HG02870 (cell line): Measurements from ENCODE around the gene PIP5K1B.

ENCODE experiments used
- ATAC-seq: cut with Tn5 transposase; IDR thresholded peaks from one replicate; pipeline ENCODE4 v1.9.1; 2021; ENCODE audit warnings: mild to moderate bottlenecking, moderate library complexity; ENCODE audit not compliant: unreplicated experiment

The PIP5K1B gene

DNA sequence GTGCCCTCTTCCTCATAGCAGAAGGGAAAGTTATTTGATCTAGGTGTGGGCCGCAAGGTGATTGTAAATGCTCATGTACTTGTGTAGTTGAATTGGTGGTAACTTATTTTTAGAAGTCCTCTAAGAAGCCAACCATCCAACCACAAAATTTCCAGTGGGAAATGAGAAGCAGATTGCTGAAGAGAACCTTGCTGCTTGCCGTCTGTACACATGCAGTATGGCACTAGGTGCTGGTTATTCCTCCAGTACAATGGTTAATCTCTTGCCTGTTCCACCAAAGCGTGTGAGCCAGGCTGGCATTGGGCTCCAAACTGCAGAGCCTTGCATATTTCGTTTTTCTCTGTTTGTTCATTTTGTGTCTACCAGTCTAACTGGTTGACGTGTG, 28.0 kb downstream of the PIP5K1B start:
- no peak for ATAC-seq

DNA sequence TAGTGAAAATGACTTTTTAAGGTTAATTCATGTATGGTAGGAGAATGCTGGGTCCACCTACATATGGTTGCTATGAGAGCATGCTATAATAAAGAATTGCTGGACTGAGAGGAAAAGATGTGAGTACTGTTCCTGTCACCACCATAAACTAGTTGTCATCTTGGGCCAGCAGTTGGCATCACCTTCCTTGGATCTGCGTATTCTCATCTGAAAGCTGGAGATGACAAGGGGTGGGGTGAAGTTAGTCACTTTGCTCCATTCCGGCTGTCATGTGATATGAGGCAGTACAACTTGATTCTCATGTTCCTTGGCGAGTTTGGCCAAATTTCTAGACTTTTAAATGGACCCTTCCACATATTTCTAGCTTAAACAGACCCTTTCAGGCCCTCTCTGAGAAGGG, 33.3 kb downstream of the PIP5K1B start:
- ATAC-seq, result no peak

- ATAC-seq, result no peak
Observed at GRCh38 chr9:68739621-68740174, 34.7 kb downstream of the PIP5K1B start.

DNA sequence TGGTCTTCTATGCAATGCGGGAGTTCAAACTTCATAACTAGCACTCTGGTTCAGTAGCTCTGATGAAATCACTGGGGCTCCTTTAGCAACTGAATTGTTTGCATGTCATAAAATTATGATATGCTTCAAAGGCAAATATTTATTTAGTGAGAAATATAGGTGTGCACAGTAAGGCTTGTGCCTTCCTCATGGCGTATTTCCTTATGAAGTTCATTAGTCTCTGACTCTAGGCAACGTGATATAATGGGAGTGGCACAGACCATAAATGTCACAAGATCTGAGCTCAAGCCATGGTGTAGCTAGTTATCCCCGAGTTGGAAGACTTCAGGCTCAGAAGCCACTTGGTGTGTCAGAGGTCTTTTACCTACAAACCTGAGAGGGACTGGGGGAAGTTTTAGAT, 35.5 kb downstream of the PIP5K1B start:
- ATAC-seq, result no peak

DNA sequence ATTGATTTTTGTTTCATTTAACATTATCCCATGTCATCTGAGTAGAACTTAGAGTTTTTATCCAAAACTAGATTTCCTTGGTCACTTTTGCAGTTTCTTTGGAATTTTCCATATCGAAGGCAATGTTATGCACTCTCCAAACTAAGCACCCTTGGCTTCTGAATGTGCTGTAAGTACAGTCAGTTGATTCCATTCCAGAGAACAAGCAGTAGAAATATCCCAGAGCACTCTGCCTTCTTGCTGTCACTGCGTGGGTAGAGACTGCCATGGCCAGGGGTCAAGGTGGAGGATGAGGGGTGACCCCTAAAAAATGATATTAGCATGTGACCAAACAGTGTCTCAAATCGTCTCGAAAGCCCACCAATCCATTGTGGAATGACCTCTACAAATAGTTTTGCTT, 36.2 kb downstream of the PIP5K1B start:
- ATAC-seq, result no peak

DNA sequence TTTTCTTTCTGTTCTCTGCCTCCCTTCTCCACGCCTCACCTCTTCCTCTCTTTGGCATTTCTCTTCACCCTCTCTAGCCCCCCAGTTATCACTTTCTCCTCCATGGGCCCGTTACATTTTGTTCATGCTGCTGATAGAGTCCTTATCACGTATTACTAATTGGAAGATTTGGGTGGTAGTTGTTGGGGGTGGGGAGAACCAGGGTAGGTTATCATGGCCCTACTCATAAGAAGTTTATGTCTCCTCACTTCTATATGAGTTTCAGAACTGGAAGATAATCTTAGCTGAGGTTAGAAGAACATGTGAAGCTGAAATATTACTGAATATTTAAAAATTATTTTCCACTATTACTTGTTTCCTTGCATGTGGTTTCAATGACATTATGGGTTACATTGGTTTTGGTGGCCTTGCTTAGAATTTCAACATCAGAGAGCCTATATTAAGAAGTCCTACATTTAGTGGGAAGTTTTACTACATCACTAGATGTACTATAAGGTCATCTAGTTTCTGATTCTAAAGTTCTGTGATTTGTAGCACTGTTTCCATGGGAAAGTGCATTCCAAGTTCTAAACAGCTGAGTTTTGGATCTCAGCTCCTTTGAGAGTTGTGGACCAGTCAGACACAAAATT, 36.8 kb downstream of the PIP5K1B start:
- ATAC-seq, result no peak

DNA sequence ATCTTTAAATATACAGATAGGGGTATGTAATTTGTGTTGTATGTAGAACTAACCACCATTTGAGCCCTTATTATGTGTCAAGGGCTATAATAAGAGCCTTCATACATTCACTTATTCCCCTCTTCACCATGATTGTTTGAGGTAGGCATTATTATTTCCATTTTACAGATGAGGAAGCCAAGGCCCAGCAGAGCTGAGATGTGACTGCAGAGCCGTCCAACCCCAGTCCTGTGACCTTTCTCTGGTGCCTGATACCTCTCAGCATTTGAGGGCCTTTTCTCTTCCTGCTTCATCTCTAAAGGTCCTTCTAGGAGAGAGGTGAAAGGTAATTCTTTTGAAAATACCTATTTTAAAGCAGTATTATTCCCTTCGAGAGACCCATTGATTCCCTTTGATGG, 37.3 kb downstream of the PIP5K1B start:
- ATAC-seq, result no peak

DNA sequence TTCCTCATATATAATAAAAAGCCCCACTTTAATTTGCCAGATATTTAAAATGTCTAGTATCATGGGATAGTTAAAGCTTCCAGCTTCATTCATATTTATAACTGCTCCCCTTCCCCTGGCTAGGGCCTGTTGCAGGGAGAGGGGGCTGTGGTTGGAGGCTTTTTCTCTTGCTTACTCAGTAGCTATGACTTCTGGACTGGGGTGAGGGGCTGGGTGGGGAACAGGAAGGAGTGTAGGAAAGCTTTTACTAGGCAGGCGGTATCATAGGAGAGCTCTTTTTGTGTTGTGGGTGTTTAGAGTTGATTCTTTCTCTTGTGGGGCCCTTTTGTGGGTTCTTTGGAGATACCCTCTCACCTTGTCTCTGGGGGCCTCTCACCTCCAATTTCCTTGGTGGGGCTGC, 39.4 kb downstream of the PIP5K1B start:
- ATAC-seq, result no peak

DNA sequence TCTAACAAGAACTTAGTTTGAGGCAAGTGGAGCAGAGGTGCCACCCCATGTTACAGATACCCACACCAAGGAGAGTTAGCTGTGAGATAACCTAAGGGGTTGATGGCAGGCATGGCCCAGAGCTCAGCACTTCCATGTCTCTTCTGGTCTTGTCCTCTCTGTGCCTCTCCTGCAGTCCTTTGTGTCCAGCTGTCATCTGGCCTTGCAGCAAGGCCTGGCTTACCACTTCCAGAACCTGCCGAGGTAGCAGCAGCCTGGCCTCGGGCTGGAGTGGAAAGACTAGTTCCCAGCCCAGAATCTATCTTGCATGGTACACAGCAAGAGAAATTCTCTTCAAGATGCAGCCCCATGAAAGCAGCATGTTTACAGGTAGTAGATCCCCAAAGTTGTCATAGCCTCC, 41.5 kb downstream of the PIP5K1B start:
- no peak for ATAC-seq

DNA sequence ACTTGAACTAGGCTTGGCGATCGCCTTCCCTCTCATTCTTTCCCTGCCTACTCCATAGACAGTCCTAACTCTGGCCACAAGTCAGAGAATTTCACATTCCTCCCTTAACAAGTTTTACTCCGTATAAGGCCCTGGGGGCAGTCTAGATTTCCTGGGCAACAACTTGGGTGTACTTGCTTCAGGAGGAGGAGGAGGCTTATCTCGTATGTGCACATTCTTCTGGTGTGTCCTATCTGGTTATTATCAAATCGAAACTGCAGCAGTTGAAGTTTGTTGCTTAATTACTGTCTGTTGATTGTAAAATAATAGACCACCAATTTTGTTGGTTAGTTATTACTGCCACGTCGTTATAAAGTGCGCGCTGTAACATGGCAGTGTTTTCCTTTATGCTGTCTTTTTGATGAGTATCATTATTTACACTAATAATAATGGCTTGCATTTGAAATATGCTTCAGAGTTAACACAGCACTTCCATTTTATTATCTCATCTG, 42.0 kb downstream of the PIP5K1B start:
- ATAC-seq, result no peak

DNA sequence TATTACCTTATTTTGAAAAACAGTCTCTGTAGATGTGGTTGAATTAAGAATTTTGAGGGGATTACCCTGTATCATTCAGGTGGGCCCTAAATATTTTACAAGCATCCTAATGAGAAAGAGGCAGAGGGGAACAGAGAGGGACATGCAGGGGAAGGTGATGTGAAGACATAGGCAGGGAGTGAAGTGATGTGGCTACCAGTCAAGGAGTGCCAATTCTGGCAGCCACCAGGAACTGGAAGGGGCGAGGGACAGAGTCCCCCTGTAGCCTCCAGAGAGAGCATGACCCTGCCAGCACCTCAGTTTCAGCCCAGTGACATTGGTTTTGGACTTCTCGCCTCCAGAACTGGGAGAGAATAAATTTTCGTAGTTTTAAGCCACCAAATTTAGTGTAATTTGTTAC, 44.1 kb downstream of the PIP5K1B start:
- no peak for ATAC-seq

DNA sequence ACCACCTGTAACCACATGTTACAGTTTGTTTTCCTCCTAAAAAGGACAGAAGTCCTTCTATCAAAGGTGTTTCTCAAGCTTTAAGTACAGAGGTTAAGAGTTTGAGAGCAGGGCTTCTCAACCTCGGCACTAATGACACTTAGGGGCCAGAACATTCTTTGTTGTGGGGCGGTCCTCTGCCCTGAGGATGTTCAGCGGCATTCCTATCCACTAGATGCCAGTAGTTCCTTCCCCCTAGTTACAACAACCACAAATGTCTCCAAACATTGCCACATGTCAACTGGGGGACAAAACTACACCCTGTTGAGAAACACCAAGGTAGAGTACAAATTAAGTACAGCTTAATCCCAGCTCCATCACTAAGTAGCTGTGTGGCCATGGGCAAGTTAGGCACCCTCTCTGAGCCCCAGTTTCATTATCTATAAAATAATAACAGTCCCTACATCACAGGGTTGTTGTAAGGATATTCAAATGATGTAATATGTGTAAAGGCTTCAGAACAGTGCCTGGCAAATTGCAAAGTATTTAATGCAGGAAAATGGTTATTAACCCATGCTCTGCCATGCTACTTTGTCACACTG, 44.6 kb downstream of the PIP5K1B start:
- no peak for ATAC-seq

DNA sequence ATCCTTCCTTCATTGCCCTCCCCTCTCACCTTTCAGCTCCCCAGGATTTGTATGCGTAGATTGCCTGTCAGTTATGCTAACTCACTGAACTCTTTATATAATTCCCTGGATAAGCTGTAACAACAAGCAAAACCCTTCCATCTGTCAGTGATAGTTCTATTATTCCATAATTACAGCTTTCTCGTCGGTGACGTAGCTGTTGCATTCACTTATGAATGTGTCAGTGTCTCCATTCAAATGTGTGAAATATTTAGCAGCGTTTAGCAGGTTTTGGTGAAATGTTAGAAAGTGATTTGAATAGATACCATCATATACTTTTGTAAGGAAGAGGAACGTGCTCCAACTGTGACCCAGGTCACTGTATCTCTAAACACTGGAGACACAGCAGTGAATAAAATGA, 45.2 kb downstream of the PIP5K1B start:
- ATAC-seq, result no peak

DNA sequence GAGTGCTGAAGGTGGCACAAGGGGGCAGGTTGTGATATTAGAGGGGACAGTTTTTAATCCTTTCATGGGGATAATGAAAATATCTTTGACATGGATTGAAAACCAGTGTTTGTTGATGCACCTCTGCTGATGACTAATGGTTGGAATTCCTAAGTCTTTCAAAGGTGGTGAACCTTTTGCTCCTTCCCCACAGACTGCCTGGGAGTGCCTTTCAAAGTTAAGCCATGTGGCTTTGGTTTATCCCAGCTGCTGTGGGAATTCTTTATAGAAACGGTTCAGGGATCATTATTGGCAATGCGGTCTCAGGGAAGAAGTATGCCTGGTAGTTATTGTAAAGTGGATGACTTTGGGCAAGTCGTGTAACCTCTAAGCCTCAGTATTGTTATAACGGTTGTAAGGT, 45.7 kb downstream of the PIP5K1B start:
- ATAC-seq, result no peak

- no peak for ATAC-seq
Observed at GRCh38 chr9:68751556-68751955, 46.5 kb downstream of the PIP5K1B start.

DNA sequence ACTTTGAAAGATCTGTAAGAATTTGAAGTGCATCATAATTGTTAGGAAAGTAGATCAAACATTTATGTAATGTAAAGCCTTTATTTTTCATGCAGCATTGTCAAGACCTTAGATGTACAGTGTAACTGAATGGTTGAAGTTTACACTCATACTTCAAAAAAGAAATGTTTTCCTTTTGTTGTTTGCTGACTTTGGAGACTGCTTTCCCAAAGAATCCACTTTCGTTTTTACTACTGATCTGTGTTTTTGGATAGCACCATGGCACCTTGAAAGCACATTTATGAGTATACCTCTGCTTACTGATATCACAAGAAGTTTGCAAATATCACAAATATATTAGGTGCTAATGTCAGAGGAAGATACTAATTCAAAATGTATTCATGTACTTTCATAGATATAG, 50.0 kb downstream of the PIP5K1B start:
- ATAC-seq, result no peak

GRCh38 chr9:68755752-68756151, 50.7 kb downstream of the PIP5K1B start:
- no peak for ATAC-seq

GRCh38 chr9:68759981-68760673, 55.1 kb downstream of the PIP5K1B start:
- ATAC-seq, result no peak

GRCh38 chr9:68760674-68761333, 55.8 kb downstream of the PIP5K1B start:
- no peak for ATAC-seq

DNA sequence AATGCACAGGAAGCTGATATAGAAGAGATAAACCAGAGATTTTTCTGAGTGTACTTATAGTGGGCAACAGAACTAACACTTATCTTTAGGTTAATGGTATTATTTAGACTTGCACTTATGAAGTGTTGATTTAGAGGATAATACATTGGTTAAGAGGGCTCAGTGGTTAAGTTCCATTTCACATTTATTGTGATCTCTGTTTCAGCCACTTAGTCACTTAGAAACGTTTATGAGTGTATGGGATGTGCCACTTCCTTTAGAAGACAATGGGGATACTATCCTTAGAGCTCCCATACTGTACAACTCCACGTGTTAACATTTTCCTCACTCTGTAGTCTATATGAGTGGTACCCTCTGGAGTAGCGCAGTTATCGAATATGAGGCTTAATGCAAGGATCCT, 57.5 kb downstream of the PIP5K1B start:
- no peak for ATAC-seq

- ATAC-seq, result no peak
Observed at GRCh38 chr9:68763104-68763503, 58.1 kb downstream of the PIP5K1B start.

- no peak for ATAC-seq
Observed at GRCh38 chr9:68768619-68769018, 63.6 kb downstream of the PIP5K1B start.
